ENCODE results near the gene ANXA10. TPM values are rescaled to one million over a fixed set of nuclear protein-coding genes. Genes with fewer than 3 reads are reported as not detected.

The ANXA10 gene
- total and polyA plus RNA-seq, 2 of the 8 experiments (the other 6 are each of a cell fraction or from before 2014, with no cell fraction given) = not detected

- no peak for TF ChIP-seq CTCF (IDR thresholded peaks at IDR 0.05; ENCODE audit: control extremely low read depth in 1 of 3, insufficient read depth in 1 of 3, low read depth in 1 of 3, low read length in 3 of 3)
These were observed 5.9 kb downstream of the ANXA10 start (continued) for GRCh38 chr4:168098248-168098717.

Measured in H1 (cell line).